Prostate gland (tissue), 1 donor: ENCODE results near the gene ADAM17.
A peak's percentile ranks its signal among the peaks of the same experiment; 100 is the strongest.

ENCODE experiments used
- POLR2A ChIP-seq: fragments of 450-650 bp; IDR thresholded peaks from one replicate; pipeline ENCODE4 v1.6.1; 2016; ENCODE audit warnings: antibody characterized with exemption, mild to moderate bottlenecking
- POLR2AphosphoS5 ChIP-seq: sonication (generic); formaldehyde crosslinking; IDR thresholded peaks from one replicate; pipeline ENCODE4 v1.6.1; 2017; ENCODE audit warnings: antibody characterized with exemption

DNA sequence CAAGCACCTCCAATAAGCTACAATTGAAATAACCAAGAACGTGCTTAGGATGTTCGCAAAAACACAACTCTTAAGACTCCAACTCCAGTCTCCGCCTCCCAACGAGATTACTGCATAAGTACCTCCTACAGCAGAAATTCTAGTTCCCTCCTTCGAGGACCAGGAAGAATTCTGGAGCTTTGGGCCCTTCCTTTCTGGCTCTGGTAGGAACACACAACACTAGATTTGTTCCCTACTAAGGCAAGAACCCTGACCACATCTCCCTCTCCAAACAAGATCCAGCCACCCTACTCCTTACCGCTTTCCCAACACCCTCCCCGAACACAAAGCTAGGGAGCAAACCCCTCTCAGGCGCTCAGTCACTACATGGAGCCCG, 721 bp downstream of the ADAM17 start:
- TF ChIP-seq POLR2AphosphoS5 (no peak), POLR2A (peak; percentile 21)
